Activated naive CD8-positive, alpha-beta T cell treated with anti-CD3 and anti-CD28 coated beads, Interleukin-2, amount 50 U/mL, for 16 hours (primary cell): Measurements from ENCODE around the gene FRMD4B.

Experiments used
- DNase-seq: peaks from one replicate; pipeline ENCODE4 v3.0.0-alpha.2; 2020; ENCODE audit warnings: low read depth, low spot score

FRMD4B gene

GRCh38 chr3:69364354-69364753 is 21.5 kb downstream of the FRMD4B start:
- DNase-seq = no peak

- DNase-seq = no peak
Observed at GRCh38 chr3:69360690-69361089, 25.2 kb downstream of the FRMD4B start.

DNA sequence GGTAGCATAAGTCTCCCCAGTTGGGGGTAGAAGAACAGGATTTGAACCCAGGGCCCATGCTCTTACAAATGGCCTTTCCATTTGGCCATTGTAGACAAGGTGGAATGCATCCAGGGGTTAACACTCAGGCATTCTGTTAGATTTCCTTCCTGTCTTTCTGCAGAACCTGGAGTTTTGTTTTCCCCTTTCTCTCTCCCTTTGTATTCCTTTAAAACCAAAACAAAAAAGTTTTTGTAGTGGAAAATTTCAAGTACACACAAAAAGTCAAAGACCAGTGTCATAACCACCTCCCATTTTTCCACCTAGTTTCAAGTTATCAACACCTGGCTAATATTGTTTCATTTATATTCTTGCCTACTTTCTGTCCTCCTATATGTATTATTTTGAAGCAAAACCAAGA is 26.0 kb downstream of the FRMD4B start:
- no peak for DNase-seq

GRCh38 chr3:69359339-69359893 is 26.5 kb downstream of the FRMD4B start:
- DNase-seq = no peak

DNA sequence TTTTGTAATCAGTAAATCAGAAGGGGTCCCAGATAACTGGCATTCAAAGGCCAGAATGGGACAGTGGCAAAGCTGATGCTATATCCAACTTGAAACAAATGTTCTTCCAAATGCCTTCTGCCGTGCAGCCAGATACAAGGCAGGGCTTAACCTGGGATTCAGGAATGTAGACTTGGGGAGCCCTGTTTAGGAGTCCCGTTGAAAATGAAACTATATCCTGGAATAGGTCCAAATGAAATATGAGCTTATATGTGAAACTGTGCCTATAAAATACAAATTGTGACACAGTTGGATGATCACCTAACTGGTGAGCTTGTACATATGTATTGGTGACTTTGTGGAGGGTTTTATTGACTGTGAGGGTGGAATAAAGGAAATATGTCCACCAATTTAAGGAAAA is 28.7 kb downstream of the FRMD4B start:
- DNase-seq = no peak

DNA sequence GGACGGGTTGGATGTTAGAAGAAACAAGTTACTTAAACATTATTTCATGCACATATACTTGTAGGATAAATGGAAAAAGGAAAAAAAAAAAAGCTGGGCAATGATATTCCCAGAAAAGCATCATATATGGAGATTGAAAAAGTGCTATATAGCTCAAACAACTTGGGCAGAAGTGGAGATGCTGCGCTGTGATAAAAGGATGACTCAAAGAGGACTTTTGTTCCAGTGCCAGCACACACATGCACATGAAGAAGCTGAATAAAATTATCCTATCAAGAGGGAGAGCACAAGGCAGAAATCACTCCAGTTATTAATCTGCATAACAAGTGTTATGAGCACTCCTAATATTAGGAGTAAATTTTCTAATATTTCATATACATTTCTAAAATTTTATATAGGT is 30.9 kb downstream of the FRMD4B start:
- DNase-seq = no peak

GRCh38 chr3:69353503-69353902 is 32.4 kb downstream of the FRMD4B start:
- DNase-seq = no peak

DNA sequence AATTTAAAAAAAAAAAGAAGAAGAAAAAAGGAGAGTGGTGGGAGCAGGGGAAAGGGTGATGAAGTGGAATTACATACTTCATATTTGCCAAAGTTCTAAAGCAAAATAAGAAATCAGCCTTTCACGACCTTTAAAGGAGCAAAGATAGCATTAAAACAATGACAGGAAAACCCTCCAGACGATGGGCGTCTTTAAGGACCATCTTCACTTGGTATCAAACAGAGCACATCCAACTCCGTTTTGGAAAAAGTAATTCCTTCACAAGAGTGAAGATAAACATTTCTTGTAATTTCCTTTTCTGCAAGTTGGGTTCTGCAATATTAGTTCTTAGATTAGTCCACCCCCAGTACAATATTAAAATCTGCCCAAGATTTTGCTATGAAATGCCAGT is 32.8 kb downstream of the FRMD4B start:
- no peak for DNase-seq

DNA sequence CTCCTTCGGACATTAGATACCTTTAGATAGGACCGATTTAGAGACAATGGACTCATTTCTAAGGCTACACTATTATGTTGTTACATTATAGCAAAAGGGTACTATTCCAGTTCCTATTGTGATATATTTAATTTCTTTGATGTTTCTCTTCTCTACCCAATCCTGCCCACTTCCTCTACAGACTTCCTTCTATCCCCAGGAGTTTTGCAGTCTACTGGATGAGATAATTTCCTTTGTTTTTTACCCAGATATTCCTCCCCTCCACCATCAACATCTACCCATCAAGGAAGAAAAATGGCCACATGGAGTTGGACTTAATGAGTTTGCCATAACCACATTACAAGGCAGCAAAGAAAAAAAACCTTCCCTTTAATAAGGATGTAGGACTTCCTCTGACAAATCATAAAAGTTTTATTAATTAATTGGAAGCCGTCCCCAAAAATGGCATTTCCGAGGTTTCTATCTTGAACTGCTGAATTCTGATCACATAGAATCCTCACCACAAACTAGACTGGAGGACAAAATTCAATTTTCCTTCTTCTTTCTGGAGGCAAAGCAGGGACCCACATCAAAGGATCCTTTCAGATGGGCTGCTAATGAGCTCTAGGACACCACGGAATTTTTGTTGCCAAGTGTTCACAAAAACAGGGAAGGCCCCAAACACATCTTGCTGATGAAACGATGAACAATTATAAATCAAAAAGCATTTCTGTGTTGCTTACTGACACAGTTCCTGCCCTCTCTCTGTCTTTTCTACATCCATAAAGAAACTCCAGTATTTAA is 33.4 kb downstream of the FRMD4B start:
- DNase-seq = no peak

- no peak for DNase-seq
Observed at GRCh38 chr3:69343875-69344274, 42.0 kb downstream of the FRMD4B start.

DNA sequence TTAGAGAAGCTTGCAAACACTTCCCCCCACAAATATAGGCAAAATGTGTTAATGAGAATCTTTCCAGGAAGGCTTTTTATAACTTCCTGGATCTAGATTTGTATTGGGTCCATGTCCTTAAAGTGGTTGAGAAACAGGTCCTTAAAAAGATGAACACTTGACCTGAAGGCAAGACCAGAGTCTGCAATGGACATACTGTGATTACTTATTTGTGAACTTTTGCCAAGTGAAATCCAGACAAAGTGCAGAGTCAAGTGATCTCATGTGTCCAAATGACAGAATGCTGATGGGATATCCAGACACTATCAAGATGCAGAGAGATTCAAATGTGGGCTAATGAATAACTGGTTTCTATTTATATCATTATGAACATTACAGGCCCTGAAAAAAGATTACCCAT is 43.8 kb downstream of the FRMD4B start:
- DNase-seq = no peak

DNA sequence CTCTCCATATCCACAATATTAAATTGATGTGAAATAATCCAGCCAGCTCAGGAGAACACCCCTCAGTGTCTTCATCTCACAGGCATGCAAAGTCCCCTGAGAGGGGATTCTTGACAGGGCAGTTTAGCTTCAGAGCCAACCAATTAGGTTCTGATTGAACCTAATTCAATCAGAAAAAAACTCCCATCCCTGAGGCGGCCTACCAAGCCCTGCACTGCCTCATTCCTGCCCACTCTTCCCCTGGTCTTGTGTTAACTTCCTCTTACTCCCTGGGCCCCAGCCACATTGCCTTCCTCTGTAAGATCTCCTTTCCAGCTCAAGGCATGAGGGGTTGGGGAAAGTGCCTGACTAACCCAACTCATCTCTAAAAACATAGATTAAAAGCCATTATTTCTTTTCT is 46.1 kb downstream of the FRMD4B start:
- DNase-seq = no peak

DNA sequence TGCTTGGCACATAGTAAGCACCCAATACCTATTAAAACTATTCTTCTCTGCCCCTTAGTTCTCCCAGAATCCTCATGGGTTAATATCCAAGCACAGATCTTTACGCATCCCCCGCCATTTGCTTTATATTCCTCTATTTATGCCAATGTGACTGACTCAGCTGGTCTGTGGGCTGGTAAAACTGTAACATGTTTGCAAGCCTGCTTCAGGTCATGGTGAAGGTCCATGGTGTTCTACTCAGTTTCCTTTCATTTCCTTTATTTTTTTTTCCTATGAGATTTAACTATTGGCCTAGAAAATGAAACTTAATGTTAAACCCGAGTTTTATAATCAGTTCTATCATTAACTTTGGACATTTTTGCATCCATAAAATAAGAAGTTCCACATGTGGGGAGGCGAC is 47.0 kb downstream of the FRMD4B start:
- no peak for DNase-seq

GRCh38 chr3:69332934-69333333 is 53.0 kb downstream of the FRMD4B start:
- no peak for DNase-seq

GRCh38 chr3:69330891-69331400 is 54.9 kb downstream of the FRMD4B start:
- DNase-seq = no peak

DNA sequence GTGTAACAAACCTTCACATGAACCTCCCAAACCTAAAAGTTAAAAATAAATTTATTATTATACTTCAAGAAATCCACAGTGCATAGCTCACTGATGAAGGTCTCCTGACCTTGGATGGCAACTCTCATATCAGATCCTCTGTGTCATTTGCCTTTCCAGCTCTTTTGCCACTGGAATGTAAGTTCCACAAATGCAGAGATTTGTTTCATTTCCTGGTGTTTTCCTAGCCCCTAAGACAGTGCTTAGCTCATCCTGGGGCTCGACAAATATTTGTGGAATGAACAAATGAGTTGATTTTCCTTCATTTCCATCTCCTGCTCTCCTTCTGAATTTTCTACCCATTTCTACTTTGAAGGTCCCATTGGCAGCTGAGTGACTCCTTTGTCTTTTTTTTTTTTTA is 56.0 kb downstream of the FRMD4B start:
- DNase-seq = no peak

- DNase-seq = no peak
Observed at GRCh38 chr3:69328963-69329302, 57.0 kb downstream of the FRMD4B start.

DNA sequence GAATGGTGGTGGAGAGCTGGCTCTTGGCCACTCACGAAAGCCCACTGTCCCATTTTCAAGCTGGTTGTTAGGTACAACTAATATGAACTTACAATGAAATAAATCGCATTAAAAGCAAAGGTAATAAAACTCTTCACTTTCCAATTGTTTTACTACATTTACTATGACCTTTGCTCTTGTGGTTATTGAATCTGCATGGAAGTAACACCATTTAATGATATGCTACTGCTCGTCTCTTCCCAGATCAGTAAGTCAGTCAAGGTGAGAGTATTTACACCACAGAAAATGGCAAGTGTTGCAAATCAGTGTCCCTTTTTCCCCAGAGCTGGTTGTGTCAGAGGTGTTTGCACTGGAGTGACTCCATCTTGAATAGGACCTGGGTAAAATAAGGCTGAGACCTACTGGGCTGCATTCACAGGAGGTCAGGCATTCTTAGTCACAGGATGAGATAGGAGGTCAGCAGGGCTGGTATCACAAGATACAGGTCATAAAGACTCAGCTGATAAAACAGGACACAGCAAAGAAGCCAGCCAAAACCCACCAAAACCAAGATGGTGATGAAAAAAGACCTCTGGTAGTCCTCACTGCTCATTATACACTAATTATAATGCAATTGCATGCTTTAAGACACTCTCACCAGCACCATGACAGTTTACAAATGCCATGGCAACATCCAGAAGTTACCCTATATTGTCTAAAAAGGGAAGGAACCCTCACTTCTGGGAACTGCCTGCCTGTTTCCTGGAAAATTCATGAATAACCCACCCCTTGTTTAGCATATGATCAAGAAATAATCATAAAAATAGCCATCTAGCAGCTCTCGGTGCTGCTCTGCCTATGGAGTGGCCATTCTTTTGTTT is 57.6 kb downstream of the FRMD4B start:
- no peak for DNase-seq

GRCh38 chr3:69326855-69327300 is 59.0 kb downstream of the FRMD4B start:
- peak; percentile 30 for DNase-seq

DNA sequence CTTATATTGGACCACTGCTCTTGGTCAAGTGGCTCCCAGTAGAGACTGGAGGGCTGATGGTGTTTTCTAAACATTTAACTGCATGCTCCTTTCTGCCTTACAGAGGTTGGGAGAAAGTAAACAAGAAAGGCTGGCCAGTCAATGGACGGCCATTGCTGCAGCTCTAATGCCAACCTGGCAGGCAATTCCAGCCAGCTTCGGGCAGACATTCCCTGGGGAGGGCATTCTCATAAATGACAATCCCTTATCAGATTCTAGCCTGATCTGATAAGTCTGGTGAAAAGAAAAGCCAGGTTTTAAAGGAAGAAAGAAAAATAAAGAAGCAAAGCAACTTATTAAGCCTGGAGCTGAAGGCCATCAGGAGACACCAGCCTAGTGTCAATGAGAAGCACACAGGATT is 60.7 kb downstream of the FRMD4B start:
- DNase-seq = no peak

DNA sequence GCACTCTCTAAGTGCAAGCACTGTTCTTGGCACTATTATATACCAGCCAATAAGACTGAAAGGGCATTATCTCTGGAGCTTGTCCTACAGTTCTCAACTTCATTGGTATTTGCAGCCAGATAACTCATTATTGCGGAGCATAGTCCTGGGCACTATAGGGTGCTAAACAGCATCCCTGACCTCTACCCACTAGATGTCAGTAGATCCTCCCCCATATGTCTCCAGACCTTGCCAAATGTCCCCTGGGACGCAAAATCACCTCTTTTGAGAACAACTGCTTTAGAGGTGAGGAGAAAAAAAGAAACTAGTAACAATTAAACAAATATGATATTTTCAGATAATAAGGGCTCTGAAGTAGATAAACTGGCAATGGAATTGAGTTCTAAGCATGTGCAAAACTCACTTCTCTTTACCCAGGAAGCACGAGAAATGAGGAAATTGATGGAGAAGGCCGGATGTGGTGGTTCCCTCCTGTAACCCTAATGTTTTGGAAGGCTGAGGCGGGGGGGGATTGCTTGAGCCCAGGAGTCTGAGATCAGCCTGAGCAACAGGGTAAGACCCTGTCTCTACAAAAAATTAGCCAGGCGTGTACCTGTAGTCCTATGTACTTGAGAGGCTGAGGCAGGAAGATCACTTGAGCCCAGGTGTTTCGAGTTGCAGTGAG is 61.4 kb downstream of the FRMD4B start:
- no peak for DNase-seq

DNA sequence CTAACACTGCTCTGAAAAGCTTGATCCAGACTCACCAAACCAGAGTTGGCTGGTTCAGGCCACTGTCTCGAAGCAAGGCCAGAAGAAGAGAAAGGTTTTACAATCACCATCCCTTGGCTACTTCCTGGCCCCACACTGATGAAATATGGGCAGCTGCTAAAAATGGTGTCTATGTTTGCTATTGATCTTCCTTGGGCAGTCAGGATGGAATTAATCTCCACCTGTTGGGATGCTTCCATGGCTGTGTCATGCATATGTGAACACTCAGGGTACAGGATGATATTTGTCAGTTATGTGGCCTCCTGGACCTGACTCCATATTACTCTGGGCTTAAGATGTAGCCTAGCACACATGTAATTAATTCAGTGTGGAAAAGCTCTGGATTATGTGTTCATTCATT is 61.9 kb downstream of the FRMD4B start:
- DNase-seq = no peak
